Body of pancreas (tissue), 4 donors: Measurements from ENCODE around the gene DOCK2.

ENCODE experiments used
- POLR2A ChIP-seq, 3 donors: fragments of 450-650 bp; IDR thresholded peaks; one replicate each; pipeline ENCODE4 v1.6.1; 2016; ENCODE audit warnings: antibody characterized with exemption in 3 of 3, mild to moderate bottlenecking in 2 of 3
- TF ChIP-seq, protein P1 (sequence below), 7 experiments: fragments of 450-650 bp in 4 of 7; fragments of 200-600 bp in 3 of 7; sonication (generic) in 3 of 7; IDR thresholded peaks; one replicate each; pipeline ENCODE4 v1.5.1; 2016 to 2019; ENCODE audit warnings: antibody characterized with exemption in 7 of 7

DNA sequence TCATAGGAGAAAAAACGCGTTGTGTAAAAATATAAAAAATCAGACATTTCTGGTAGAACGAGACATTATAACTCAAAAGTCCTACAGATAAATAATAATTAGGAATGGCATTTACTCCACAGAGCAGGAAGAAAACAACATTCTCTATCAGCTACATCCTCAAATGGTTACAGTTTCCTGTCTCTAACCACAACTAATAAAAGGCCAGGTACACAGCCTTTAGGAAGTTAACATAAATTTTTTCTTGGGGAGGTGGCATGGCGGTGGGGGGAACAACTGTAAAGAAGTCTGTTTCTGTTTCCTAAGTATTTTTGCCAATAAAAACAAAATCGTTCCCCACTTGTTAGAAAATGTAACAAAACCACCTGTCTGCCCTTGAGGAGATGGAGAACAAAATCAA is 298.7 kb downstream of the DOCK2 start:
- no peak for TF ChIP-seq POLR2A (IDR thresholded peaks at IDR 0.05)
- TF ChIP-seq, protein P1, sequence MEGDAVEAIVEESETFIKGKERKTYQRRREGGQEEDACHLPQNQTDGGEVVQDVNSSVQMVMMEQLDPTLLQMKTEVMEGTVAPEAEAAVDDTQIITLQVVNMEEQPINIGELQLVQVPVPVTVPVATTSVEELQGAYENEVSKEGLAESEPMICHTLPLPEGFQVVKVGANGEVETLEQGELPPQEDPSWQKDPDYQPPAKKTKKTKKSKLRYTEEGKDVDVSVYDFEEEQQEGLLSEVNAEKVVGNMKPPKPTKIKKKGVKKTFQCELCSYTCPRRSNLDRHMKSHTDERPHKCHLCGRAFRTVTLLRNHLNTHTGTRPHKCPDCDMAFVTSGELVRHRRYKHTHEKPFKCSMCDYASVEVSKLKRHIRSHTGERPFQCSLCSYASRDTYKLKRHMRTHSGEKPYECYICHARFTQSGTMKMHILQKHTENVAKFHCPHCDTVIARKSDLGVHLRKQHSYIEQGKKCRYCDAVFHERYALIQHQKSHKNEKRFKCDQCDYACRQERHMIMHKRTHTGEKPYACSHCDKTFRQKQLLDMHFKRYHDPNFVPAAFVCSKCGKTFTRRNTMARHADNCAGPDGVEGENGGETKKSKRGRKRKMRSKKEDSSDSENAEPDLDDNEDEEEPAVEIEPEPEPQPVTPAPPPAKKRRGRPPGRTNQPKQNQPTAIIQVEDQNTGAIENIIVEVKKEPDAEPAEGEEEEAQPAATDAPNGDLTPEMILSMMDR (IDR thresholded peaks at IDR 0.05), result no peak
